Sigmoid colon (tissue), 4 donors: Measurements from ENCODE around the gene ABHD12.

Source experiments
- CTCF ChIP-seq, 4 experiments: fragments of 450-650 bp in 3 of 4; fragments of 200-600 bp in 1 of 4; IDR thresholded peaks; one replicate each; pipeline ENCODE4 v1.5.1; 2016 to 2019; ENCODE audit warnings: antibody characterized with exemption in 4 of 4, mild to moderate bottlenecking in 3 of 4, moderate library complexity in 2 of 4
- EP300 ChIP-seq, 4 donors: sonication (generic); formaldehyde crosslinking; IDR thresholded peaks; one replicate each; pipeline ENCODE4 v1.6.1; 2017; ENCODE audit warnings: antibody characterized with exemption in 4 of 4
- POLR2AphosphoS5 ChIP-seq, 4 donors: sonication (generic); formaldehyde crosslinking; IDR thresholded peaks; one replicate each; pipeline ENCODE4 v1.6.1; 2017; ENCODE audit warnings: antibody characterized with exemption in 4 of 4

GRCh38 chr20:25407311-25408169, 16.9 kb upstream of the ABHD12 start, which contains the start of gene GINS1:
- TF ChIP-seq CTCF (IDR thresholded peaks at IDR 0.05) (no peak), POLR2AphosphoS5 (IDR thresholded peaks at IDR 0.05) (peak; percentile 24 to 71 (median 42)), EP300 (IDR thresholded peaks at IDR 0.05) (no peak)
